Omental fat pad (tissue), 4 donors: ENCODE data around the gene GRAMD1A. TPM values are rescaled to one million over a fixed set of nuclear protein-coding genes. Genes with fewer than 3 reads are reported as not detected.
"Not testable (repeated sequence)": the region's sequence is repeated elsewhere in the genome, so short reads cannot be mapped to it uniquely, and the experiment has no call there.

Experiments used
- ATAC-seq: fragments of 150-250 bp; one replicate; pipeline ENCODE4 v1.9.1; 2016; ENCODE audit warnings: mild to moderate bottlenecking, moderate library complexity; ENCODE audit not compliant: low FRiP score
- DNase-seq: peaks from one replicate; pipeline ENCODE4 v3.0.0-alpha.2; 2019; ENCODE audit warnings: low spot score
- total RNA-seq, 4 donors: library from RNA; depleted of rRNA; stranded (reverse); fragments of >200 nt; gene quantifications; one replicate each; pipeline ENCODE4 v1.1.0, GENCODE V29; 2016
- TF ChIP-seq, protein P1 (sequence below), 3 donors: fragments of 450-650 bp; IDR thresholded peaks; one replicate each; pipeline ENCODE4 v1.5.1; 2016 to 2017; ENCODE audit warnings: antibody characterized with exemption in 3 of 3, mild to moderate bottlenecking in 3 of 3, moderate library complexity in 2 of 3

GRAMD1A gene
- total RNA-seq, 4 donors from 2014 or later = 34.7 to 70.7 (median 43.3) TPM

DNA sequence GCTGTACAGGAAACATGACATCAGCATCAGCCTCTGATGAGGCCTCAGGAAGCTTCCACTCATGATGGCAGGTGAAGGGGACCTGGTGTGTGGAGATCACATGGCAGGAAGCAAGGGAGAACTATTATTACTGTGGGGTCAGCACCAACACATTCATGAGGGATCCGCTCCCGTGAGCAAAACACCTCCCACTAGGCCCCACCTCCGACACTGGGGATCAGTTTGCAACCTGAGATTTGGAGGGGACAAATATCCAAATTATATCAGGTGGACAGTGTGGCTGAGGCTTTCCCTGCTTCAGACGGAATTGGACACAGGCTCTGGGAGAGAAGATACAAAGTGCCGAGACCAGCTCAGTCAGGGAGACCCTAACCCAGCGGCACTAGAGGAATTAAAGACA lies 30.4 kb upstream of the GRAMD1A start:
- no peak for DNase-seq
- ATAC-seq = no peak
- TF ChIP-seq, protein P1, sequence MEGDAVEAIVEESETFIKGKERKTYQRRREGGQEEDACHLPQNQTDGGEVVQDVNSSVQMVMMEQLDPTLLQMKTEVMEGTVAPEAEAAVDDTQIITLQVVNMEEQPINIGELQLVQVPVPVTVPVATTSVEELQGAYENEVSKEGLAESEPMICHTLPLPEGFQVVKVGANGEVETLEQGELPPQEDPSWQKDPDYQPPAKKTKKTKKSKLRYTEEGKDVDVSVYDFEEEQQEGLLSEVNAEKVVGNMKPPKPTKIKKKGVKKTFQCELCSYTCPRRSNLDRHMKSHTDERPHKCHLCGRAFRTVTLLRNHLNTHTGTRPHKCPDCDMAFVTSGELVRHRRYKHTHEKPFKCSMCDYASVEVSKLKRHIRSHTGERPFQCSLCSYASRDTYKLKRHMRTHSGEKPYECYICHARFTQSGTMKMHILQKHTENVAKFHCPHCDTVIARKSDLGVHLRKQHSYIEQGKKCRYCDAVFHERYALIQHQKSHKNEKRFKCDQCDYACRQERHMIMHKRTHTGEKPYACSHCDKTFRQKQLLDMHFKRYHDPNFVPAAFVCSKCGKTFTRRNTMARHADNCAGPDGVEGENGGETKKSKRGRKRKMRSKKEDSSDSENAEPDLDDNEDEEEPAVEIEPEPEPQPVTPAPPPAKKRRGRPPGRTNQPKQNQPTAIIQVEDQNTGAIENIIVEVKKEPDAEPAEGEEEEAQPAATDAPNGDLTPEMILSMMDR (IDR thresholded peaks at IDR 0.05) = no peak

DNA sequence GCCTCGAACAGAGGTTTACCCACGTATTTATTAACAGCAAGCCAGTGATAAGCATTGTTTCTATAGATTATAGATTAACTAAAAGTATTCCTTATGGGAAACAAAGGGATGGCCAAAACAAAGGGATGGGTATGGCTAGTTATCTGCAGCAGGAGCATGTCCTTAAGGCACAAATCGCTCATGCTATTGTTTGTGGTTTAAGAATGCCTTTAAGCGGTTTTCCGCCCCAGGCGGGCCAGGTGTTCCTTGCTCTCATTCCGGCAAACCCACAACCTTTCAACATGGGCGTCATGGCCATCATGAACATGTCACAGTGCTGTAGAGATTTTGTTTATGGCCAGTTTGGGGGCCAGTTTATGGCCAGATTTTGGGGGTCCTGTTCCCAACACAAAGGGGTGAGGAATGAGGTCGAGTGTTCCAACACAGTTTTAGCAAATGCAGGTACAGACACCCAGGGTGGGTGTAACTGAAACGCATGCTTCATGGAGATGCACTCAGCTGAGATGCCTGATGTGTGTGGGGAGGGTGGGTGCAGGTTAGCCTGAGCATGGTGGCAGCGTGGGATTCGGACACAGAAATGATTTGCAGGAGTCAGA lies 29.8 kb upstream of the GRAMD1A start:
- not testable (repeated sequence) for ATAC-seq, DNase-seq

DNA sequence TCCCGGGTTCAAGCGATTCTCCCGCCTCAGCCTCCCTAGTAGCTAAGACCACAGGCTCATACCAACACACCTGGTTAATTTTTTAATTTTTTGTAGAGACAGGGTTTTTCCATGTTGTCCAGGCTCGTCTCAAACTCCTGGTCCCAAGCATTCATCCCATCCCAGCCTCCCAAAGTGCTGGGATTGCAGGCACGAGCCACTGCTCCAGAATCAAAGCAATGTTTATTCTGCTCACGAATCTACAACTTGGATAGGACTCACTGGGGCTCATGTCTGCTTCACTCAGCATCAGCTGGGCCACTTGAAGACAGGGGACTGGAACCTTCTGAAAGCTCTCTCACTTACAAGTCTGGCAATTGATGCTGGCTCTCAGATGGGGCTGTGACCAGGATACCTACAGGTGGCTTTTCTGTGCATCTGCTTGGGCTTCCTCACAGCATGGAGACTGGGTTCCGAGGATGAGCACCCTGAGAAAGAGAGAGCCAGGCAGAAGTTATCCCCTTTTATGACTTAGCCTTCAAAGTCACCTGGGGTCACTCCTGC lies 27.9 kb upstream of the GRAMD1A start:
- TF ChIP-seq, protein P1 (IDR thresholded peaks at IDR 0.05) = no peak
- DNase-seq (no peak), ATAC-seq (no peak)

DNA sequence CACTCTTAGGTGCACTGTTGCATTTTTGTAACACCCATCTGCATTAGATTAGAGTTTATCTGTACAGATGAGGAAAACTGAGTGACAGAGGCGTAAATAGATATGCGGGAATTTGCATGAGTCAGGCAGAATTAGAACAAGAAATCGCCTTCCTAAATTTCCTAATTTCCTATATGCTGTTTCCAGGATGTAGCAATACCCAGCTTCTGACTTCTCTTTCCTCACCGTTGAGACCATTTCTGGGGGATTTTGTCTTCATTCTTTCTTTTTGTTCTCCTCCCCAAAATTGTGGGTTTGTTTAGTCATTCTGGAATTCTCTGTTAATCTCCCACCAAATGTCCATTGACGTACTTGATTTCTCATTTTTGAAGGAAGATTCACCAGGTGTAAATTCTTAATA lies 25.5 kb upstream of the GRAMD1A start:
- ATAC-seq = no peak
- no peak for DNase-seq
- TF ChIP-seq, protein P1 (IDR thresholded peaks at IDR 0.05) = no peak

DNA sequence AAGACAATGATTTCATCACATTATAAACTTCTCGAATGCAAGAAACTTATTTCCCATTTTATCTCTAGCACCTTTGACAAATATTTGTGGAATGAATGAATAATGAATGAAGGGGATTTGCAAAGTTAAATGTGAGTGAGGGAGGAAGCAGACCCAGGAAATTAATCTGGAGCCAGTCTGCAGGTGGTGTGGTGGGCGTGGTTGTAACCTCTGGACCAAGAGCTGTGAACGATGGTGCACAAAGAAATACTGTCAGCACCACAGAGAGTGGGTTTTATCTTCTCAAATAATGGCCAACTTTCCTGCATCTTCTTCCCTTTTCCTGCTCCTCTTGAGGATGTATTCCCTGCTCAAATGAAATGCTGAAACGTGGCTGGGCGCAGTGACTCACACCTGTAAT lies 25.1 kb upstream of the GRAMD1A start:
- DNase-seq (no peak), ATAC-seq (no peak)
- TF ChIP-seq, protein P1 (IDR thresholded peaks at IDR 0.05) = no peak

DNA sequence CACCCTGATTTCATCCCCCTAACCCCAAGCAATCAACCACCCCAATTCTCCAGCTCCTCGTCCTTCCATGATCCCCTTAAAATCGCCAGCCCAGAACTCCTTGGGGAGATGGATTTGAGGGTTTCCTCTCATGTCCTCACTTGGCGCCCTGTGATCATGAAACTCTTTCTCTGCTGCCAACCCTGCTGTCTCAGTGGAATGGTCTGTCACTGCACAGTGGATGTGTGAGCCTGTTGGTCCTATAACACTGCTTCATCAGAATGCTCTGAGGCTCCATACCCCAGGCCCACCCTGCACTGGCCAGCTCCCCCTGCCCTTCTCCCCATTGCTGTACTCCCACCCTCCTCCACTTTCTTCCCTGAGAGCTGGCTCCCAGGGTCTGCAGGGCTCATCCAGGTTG lies 23.5 kb upstream of the GRAMD1A start:
- ATAC-seq (no peak), DNase-seq (no peak)
- TF ChIP-seq, protein P1 (IDR thresholded peaks at IDR 0.05) = no peak

DNA sequence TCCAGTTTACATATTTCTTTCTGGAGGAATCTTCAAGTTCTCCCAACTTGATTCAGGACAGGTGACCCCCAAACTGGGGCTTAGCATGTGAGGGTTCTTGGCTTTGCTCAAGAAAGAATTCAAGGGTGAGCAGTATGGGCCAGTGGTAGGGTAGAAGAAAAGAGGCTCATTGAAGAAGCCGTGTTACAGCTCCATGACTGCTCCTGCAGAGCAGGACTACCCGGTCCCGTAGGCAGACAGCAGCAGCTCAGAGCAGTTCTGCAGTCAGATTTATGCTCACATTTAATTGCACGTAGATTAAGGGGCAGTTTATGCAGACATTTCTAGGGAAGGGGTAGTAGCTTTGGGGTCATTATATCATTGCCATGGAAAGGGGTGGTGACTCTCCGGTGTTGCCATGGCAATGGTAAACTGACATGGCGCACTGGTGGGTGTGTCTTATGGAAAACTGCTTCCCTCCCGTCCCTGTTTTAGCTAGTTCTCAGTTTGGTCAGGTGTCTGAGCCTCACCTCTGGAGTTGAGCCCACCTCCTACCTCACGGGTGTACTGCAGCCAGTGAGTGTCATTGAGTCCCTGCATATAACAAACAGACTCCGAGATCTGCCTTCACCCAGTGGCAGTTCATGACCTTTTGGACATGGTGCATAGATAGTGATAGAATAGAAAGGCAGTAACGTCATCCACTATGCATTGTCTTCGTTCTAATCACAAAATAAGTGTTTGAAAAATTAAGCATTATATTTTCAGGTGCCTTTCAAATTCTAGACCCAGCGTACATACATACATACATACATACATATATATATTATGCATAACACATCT lies 20.1 kb upstream of the GRAMD1A start:
- DNase-seq (no peak), ATAC-seq (no peak)
- TF ChIP-seq, protein P1 (IDR thresholded peaks at IDR 0.05) = no peak
